GM13976 (cell line): ENCODE data around the gene CREG2.

Experiments
- DNase-seq: peaks from one replicate; pipeline ENCODE4 v3.0.0; 2012; ENCODE audit warnings: low spot score
- CTCF ChIP-seq: IDR thresholded peaks from 2 replicates; pipeline ENCODE4 v1.5.1; 2012; ENCODE audit warnings: borderline replicate concordance, mild to moderate bottlenecking; ENCODE audit not compliant: insufficient read depth; ENCODE audit errors: extremely low read depth, missing control alignments, control extremely low read depth
- in situ Hi-C: fragments of 300-500 bp; cut with MboI; formaldehyde crosslinking; loops from one replicate; pipeline ENCODE4 v1.12.0; 2022; ENCODE audit warnings: low sequenced_read_pairs, mixed read lengths, inconsistent platforms; ENCODE audit not compliant: unreplicated experiment

Gene CREG2

DNA sequence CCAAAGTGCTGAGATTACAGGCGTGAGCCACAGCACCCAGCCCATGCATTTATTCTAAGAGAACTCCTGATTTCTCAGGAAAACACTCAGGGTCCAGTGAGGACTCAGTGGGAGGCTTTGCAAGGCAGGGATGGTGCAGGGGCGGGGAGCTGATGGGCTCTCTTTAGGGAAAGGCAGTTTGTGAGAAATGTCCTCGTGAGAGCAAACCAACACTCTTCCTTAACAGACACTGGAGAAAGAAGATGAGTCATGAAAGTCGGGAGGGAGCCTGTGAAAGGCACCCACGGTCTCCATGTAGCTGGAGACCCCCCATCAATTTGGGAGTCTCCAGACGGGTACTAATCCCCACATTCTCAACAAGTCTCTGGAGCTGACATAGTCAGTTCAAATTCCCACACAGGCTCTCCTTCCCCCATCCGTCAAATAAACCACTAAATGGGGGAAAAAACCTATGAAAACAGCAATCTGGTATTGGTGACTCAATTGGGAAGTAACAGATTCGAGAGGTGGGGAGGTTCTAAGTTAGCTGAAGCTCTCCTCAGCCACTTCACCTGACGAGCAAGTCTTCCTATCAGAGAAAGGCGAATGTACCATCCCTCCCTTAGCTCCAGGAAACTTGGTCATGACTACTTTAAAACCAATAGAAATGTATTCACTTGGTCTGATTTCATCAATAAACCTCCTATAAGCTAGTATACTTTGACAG, 11.0 kb upstream of the CREG2 start:
- no peak for DNase-seq
- in situ Hi-C loops: no loop called here
- no peak for TF ChIP-seq CTCF

- no peak for DNase-seq
- in situ Hi-C loops: no loop called here
- no peak for TF ChIP-seq CTCF
Measured at GRCh38 chr2:101396316-101396717, 9.0 kb upstream of the CREG2 start.

DNA sequence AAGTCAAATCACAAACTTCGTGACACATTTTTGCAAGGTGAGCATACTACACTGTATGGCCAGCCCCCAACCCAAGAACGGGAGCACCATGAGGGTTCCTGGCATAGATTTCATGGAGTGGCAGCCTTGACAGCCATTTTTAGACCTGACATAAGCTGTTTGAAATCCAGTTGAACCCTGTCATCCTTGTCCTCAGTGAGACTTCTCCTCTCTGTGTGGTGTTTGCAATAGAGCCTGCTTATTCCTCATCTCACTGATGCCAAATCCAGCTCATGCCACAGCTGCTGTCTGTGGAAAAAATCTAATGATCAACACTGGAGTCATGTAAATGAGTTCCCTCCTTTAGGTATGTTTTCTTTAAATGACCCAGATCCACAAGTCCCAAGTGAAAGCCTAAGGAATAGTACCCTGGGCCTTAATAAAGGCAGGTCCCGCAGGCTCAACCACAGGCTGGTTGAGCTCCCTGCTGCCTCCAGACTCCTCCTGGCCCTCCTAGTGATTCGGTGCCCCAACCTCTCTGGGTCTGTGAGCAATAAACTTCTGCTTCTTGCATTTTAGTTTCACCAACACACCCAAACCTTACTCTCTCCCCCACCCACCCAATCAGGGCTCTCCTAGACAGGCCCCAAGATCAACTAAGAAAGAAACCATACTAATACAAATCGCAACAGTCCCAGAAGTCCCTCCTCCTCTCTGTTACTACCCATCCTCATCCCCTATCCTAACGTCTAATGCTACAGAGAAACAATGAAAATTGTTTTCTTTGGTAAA, 8.4 kb upstream of the CREG2 start:
- in situ Hi-C loops: no loop called here
- TF ChIP-seq CTCF: no peak
- DNase-seq: no peak

GRCh38 chr2:101388232-101388631, 929 bp upstream of the CREG2 start:
- in situ Hi-C loops: no loop called here
- DNase-seq: no peak
- TF ChIP-seq CTCF: no peak

DNA sequence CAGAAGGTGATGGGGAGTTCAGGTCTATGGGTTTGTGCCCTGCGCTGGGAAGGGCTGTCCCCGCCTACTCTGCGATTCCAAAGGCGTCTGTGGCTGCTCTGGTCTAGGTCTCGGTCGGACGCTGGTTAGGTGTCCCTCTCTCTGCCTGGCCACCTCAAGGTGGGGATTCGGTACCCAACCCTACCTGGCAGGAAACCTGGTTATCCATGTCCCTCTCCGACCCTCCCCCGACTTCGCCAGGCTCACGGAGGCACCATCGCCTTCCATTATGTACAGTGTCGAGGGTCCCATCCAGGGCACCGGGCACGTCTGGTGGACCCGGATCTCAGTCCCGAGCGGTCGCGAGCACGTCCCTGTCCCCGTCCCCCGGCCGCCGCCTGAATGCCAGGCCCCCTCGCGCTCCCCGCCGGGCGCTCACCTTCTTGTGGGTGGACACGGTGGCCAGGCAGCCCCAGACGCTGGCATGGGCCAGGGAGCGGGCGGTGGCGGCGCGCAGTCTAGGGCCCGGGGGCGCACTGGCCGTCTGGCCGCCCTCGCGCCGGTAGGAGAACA, 628 bp downstream of the CREG2 start:
- in situ Hi-C loops: no loop called here
- no peak for DNase-seq
- no peak for TF ChIP-seq CTCF

DNA sequence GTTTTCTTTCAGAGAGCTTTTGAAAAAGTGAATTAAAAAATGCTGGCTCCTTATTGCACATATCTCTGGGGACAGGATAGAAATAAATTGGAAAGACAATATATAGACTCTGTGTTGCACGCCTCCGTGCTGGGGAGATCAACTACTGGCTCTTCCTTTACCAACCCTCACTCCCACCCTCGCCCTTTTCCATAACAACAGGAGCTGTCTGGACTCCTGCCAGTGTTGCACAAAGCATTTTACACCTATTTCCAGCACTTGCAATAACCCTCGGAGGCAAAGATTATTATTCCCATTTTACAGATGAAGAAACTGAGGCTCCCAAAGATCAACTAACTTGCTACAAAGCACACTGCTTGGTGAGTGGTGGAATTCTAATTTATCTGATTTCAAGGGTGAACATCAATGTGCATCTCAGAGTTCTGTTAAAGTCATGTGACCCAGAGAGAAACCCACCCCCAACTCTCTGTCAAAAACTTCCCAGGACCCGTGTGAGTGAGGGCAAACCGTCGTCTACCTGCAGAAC, 4.2 kb downstream of the CREG2 start:
- in situ Hi-C loops: no loop called here
- TF ChIP-seq CTCF: no peak
- no peak for DNase-seq
